Measurements from ENCODE around the gene KDM2A. TPM values are rescaled to one million over a fixed set of nuclear protein-coding genes. Genes with fewer than 3 reads are reported as not detected.
"Not testable (repeated sequence)": the region's sequence is repeated elsewhere in the genome, so short reads cannot be mapped to it uniquely, and the experiment has no call there.

KDM2A gene
- total RNA-seq, 4 donors from 2014 or later, result 48.2 to 94.9 (median 73.5) TPM

GRCh38 chr11:67260406-67260805, 141.3 kb downstream of the KDM2A start:
- H3K4me1 ChIP-seq, result no peaks in the 10 kb centered on the region
- H3K4me3 ChIP-seq, result no peak overlapping the region
- intact Hi-C loops (cut with DNase I; ENCODE audit: low total_unique reads), result loop anchor here (5.0 to 10.0 kb wide), 2 partner anchors 42 to 124 kb away; partner anchors contain the start of gene SSH3
- no peak overlapping the region for H3K27ac ChIP-seq
- DNase-seq, result no peak
- H3K36me3 ChIP-seq, result no peaks in the 10 kb centered on the region
- no peaks in the 10 kb centered on the region for H3K9me3 ChIP-seq
- no peaks in the 10 kb centered on the region for H3K27me3 ChIP-seq
- TF ChIP-seq, protein P1, sequence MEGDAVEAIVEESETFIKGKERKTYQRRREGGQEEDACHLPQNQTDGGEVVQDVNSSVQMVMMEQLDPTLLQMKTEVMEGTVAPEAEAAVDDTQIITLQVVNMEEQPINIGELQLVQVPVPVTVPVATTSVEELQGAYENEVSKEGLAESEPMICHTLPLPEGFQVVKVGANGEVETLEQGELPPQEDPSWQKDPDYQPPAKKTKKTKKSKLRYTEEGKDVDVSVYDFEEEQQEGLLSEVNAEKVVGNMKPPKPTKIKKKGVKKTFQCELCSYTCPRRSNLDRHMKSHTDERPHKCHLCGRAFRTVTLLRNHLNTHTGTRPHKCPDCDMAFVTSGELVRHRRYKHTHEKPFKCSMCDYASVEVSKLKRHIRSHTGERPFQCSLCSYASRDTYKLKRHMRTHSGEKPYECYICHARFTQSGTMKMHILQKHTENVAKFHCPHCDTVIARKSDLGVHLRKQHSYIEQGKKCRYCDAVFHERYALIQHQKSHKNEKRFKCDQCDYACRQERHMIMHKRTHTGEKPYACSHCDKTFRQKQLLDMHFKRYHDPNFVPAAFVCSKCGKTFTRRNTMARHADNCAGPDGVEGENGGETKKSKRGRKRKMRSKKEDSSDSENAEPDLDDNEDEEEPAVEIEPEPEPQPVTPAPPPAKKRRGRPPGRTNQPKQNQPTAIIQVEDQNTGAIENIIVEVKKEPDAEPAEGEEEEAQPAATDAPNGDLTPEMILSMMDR (IDR thresholded peaks at IDR 0.05), result no peak
- TF ChIP-seq POLR2A (IDR thresholded peaks at IDR 0.05), result no peak

DNA sequence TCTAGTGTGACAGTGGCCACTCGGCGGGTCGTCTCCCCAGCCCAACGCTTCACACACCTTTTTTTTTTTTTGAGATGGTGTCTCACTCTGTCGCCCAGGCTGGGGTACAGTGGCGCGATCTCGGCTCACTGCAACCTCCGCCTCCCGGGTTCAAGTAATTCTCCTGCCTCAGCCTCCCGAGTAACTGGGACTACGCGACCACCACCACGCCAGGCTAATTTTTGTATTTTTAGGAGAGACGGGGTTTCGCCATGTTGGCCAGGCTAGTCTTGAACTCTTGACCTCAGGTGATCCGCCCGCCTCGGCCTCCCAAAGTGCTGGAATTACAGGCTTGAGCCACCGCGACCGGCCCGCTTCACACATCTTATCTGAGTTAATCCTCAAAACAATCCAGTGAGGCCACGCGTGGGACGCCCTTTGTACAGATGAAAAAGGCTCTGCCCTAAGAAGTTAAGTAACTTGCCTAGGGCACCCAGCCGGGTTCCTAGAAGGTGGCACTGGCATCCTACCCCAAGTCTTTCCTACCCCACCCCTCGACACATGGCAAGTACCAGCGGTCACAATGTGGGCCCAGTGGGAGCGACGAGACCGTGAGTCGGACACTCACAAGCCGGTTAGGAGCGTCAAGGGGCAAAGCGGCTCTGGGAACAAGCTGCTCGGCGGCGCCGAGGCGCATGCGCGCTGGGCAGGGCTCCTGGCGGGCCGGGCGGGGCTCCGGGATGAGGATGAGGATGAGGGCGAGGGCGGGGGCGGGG, 142.0 kb downstream of the KDM2A start:
- Histone ChIP-seq H3K4me3 (peak overlapping the region; percentile 18 to 36), H3K27ac (peak overlapping the region in 1 of 2 donors; percentile 56)
- intact Hi-C loops (cut with DNase I; ENCODE audit: low total_unique reads), result loop anchor here (5.0 to 10.0 kb wide), 2 partner anchors 41 to 124 kb away; partner anchors contain the start of gene SSH3
- H3K27me3 ChIP-seq, H3K4me1 ChIP-seq, H3K36me3 ChIP-seq, H3K9me3 ChIP-seq: not testable (repeated sequence)
- peak in 1 of 2 donors; percentile 70 for DNase-seq

DNA sequence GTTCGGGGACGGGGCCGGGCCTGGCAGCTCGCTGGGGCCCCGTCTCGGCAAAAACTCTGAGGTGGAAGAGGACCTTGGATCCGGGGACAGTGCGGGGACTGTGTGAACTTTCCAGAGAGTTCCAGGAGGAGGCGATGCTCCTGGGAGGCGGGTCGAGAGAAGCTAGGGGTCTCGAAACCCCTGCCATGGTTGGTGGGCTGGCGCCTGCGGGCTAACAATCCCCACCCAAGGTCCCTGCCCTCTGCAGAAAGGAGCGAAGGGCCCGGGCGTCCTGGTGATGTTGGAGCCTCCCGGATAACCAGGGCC, 142.5 kb downstream of the KDM2A start:
- no peak for DNase-seq
- H3K27me3 ChIP-seq, result no peaks in the 10 kb centered on the region
- H3K36me3 ChIP-seq, result no peaks in the 10 kb centered on the region
- intact Hi-C loops (cut with DNase I; ENCODE audit: low total_unique reads), result loop anchor here (5.0 to 10.0 kb wide), 2 partner anchors 41 to 123 kb away; partner anchors contain the start of gene SSH3
- no peaks in the 10 kb centered on the region for H3K4me1 ChIP-seq
- no peaks in the 10 kb centered on the region for H3K9me3 ChIP-seq
- no peak for TF ChIP-seq POLR2A (IDR thresholded peaks at IDR 0.05)
- TF ChIP-seq, protein P1 (IDR thresholded peaks at IDR 0.05), result peak in 1 of 4 experiments; percentile 12
- peak overlapping the region; percentile 18 to 36 for H3K4me3 ChIP-seq
- H3K27ac ChIP-seq, result peak overlapping the region in 1 of 2 donors; percentile 56

DNA sequence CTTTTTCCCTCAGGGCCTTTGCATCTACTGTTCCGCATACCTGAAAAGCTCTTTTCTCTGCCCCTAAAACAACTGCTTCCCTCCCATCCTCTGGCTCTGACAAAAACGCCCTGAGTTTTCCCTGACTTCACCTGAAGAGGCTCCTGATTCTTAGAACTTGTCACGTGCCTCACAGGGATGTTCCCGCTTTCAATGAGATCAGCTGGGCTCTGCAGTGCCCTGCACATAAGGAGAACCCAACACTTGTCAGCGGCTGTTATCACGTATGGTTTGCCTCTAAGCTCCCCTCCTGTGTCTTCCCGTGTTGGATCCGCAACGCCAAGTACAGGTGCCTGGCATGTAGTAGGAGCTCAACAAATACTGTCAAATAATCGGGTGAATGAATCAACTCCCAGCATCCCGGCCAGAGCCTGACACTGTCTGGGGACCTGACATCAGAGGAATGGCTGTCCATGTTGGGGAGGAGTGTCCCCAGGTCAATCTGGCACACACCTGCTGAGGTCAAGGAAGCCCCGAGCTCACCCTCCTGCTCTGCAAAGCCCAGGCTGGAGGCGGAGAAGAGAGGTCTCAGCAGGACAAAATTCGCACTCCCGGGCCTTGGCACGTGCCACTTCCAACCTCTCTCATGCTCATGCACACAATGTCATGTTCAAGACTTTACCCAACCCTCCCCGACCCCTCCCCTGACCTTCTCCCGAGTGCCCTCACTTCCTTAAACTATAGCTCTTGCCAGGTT, 143.1 kb downstream of the KDM2A start:
- Histone ChIP-seq H3K27me3 (no peaks in the 10 kb centered on the region), H3K4me1 (peaks cover 0 to 3% of the 10 kb centered on the region in 2 donors), H3K9me3 (no peaks in the 10 kb centered on the region), H3K4me3 (peak overlapping the region in 1 of 2 donors; percentile 18), H3K27ac (peak overlapping the region in 1 of 2 donors; percentile 56), H3K36me3 (no peaks in the 10 kb centered on the region)
- peak in 1 of 2 donors; percentile 22 for DNase-seq
- TF ChIP-seq, protein P1 (IDR thresholded peaks at IDR 0.05), result no peak
- no peak for TF ChIP-seq POLR2A (IDR thresholded peaks at IDR 0.05)
- intact Hi-C loops (cut with DNase I; ENCODE audit: low total_unique reads), result loop anchor here (5.0 to 10.0 kb wide), 2 partner anchors 40 to 123 kb away; partner anchors contain the start of gene SSH3

DNA sequence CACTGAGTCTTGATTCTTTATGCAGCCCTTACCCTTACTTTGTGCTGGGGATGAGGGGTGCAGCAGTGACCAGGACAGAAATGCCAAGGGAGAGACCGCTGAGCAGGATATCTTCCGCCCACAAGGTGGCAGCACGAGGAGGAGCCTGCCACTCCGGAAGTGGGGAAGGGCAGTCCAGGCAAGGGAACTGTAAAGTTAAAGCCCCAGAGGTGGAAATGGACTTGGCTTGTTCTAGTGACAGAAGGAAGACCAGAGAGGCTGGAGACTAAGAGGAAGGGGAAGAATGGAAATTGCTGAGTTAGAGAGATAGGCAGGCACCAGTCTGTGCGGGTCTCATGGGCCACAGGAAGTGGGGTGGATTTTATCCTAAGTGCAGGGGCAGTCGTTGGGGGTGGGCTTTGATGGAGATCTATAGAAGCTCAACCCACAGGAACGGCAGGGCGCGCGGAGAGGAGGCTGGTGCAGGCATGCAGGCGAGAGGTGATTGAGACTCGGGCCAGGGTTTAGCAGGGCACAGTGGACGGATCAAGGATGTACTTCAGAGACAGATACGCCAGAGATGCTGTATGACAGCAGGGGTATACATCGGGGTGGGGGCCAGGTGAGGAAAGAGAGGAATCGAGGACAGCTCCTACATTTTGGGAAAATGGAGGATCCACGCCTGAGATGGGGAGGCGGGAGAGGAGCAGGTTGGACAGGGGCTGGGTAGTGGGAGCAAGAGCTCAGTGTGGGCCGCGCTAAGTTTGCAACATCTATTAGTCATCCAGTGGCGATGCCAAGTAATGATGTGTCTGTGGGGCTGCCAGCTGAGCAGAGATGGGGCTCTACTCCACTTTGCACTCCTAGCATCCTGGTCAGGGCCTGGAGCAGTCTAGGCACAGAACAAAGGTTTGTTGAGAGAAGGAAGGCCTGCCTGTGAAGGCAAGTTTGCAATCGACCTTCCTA, 143.9 kb downstream of the KDM2A start:
- intact Hi-C loops (cut with DNase I; ENCODE audit: low total_unique reads), result loop anchor here (5.0 to 10.0 kb wide), 2 partner anchors 39 to 122 kb away; partner anchors contain the start of gene SSH3
- no peak overlapping the region for H3K4me3 ChIP-seq

More for the DNA sequence above, 143.9 kb downstream of the KDM2A start:
- no peaks in the 10 kb centered on the region for H3K9me3 ChIP-seq
- peak overlapping the region; percentile 45 to 47 for H3K27ac ChIP-seq
- no peaks in the 10 kb centered on the region for H3K27me3 ChIP-seq
- H3K36me3 ChIP-seq, result no peaks in the 10 kb centered on the region
- no peak for TF ChIP-seq POLR2A (IDR thresholded peaks at IDR 0.05)
- TF ChIP-seq, protein P1 (IDR thresholded peaks at IDR 0.05), result peak; percentile 78 to 88 (median 84)
- peak; percentile 80 to 81 for DNase-seq
- peaks cover 7 to 11% of the 10 kb centered on the region in 2 donors for H3K4me1 ChIP-seq

Data from uterus (tissue), 4 donors.